ENCODE data around the gene CRTAC1. TPM values are rescaled to one million over a fixed set of nuclear protein-coding genes. Genes with fewer than 3 reads are reported as not detected.

Gene CRTAC1
- total RNA-seq, 1 experiment from 2014 or later: not detected

- no peak for DNase-seq (ENCODE audit: low read depth)
These were observed 590 bp upstream of the CRTAC1 start for GRCh38 chr10:98030991-98031431.

DNA sequence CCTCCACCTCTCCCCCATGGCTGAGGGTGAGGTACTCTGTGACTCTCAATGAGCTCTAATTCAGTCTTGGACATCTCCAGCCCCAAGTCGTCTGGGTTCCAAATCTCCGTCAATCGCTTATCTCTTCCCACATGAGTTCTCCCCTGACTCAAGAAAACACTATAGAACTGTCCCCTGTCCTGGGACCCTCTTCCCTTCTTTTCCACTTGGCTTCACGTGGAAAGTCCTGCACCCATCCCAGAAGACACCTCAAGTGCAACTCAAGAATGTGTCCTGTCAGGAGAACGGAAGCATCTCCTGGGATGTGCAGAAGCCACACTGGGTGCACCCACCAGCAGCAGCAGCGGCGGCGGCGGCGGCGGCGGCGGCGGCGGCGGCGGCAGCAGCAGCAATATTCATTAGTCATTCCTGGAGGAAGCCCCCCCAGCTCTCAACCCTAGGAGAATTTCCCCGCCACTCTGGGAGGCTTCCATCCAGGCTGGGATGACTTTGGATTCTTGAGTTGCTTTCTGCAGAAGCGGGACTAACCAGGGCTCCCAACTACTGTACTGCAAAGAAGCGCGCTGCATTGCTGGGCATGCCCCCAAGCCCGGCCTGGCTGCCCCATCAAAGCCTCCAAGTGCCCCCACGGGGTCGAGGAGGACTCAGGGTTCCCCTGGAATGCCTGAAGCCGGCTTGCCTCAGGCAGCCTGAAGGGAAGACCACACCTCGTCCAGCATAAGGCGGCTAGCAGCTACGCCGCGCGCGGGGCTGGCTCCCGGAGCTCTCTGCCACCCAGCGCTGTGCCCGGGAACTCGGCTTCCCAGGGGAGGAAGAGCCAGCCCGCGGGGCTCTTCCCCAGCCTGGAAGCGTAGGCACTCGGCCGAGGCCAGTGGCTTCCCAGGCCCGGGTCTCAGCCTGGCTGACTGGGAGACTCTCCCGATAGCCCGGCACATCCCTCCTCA lies 1.0 kb downstream of the CRTAC1 start:
- DNase-seq (ENCODE audit: low read depth): no peak

GRCh38 chr10:98028168-98028770 lies 2.2 kb downstream of the CRTAC1 start:
- peak; percentile 30 for DNase-seq (ENCODE audit: low read depth)

- no peak for DNase-seq (ENCODE audit: low read depth)
These were observed 7.4 kb downstream of the CRTAC1 start for GRCh38 chr10:98023024-98023423.

DNA sequence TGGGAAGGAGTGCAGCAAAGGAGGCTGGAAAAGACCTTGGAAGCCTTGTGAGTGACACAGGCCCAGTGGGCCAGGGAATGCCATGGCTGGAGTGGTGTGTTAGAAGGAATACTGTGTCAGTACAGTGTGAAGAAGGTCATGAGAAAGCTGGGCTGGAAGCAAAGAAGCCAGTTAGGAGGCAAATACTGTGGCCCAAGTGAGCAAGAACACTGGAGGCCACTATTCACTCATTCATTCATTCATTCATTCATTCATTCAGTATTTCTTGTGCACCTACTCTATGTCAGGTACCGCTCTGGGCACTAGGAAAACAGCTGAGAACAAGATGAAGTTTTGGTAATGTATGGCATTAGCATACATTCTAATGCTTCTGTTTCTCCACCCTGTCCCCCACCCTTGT lies 9.6 kb downstream of the CRTAC1 start:
- DNase-seq (ENCODE audit: low read depth): no peak

GRCh38 chr10:98020254-98020653 lies 10.2 kb downstream of the CRTAC1 start:
- no peak for DNase-seq (ENCODE audit: low read depth)

DNA sequence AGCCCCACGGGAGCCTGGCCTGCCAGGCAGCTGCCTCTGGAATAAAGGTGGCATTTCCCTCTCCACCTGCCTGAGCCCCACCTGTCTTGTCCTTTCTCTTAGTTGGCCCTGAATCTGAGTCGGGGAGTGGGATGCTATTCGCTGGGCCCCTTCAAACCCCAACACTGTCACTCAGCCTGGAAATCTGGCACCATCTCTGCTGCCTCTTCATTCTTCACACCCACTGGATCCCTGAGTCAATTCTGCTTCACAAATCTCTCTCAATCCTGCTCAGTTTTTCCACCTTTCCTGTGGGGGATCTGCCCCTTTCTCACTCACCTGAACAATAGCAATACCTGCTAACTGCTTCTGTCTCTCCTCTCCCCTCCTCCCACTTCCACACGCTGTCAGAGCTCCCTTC lies 10.6 kb downstream of the CRTAC1 start:
- no peak for DNase-seq (ENCODE audit: low read depth)

DNA sequence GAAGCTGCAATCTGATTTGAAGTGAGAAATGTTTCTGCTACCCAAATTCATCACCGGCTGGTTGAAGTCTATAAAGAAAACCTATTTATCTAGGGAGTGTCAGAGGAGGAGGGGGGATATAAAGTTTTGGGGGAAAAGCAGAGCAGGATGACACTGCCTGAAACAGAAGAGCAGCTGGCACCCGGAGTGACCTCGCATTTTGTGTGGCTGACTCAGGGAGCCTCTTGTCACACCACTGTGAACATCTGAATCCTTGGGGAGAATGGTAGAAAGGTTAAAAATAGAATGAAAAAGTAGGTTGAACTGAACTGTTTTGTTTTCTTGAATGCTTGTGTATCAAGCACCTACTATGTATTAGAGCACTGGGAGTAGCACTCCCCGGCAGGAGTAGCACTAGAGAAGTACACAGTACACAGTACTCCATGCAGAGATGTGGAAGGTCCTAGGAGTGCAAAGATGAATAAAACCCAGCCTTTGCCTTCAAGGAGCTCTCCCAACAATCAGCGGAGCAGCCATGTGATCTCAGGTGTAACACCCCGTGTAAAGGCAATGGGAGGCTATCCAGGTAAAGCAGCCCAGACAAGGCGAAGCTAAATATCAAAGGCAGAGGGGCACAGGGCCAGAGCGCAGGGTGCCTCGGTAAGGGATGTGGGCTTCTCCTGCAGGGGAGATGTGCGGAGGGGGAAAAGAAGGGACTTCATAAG lies 13.5 kb downstream of the CRTAC1 start:
- DNase-seq (ENCODE audit: low read depth): no peak

GRCh38 chr10:98013776-98014175 lies 16.6 kb downstream of the CRTAC1 start:
- no peak for DNase-seq (ENCODE audit: low read depth)

GRCh38 chr10:98013122-98013521 lies 17.3 kb downstream of the CRTAC1 start:
- no peak for DNase-seq (ENCODE audit: low read depth)

DNA sequence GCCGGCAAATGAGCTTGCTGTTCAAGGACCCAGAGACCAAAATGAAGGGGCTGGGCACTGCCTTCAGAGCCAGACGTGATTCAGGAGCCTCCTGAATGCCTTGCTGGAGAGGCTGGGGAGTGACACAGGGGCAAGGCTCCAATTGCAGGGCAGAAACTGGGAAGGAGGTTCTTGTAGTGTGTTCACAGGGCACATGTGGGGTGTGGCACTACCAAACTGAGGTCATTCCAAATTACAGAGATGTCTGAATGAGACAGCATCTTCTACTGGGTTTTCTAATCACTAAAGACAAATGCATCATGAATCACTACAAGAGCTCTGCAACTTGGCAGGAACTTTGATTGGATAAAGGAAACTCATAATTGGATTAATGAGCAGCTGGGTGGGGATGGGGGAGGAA lies 17.8 kb downstream of the CRTAC1 start:
- no peak for DNase-seq (ENCODE audit: low read depth)

- no peak for DNase-seq (ENCODE audit: low read depth)
These were observed 19.3 kb downstream of the CRTAC1 start for GRCh38 chr10:98010939-98011685.

DNA sequence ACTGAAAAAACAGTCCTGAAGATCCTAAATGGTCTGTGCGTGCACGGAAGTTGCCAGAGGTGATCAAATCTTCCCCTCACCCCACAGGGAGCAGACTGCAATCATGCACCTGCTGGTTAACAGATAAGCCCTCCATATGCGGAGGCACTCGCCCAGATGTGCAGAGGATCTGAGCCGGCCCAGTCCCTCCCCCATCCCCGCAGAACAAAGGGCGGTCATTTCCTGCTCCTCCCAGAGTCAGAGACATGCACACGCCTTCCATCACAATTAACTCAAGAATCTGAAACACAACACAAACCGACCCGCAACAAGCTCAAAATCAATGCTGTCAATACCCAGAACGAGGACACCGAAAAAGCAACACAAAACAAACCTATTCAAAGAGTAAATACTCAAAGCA lies 24.2 kb downstream of the CRTAC1 start:
- no peak for DNase-seq (ENCODE audit: low read depth)

DNA sequence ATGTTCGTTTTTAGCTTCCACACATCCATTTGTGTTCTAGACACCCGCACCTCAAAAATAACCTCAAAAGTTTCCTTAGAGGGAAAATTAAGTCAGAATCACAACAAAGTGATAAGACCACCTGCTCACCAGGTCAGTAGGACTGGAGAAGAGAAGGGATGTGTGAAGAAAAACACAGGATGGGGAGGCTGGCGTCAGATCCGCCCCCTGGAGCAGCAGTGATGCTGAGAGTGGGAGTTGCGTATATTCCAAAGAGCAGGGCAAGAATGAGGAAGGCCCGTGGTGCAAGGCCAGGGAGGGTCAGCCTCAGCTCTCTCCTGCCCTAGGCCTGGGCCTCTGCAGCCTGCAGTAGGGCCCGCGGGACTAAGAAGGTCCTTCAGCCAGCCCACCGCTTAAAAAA lies 28.7 kb downstream of the CRTAC1 start:
- DNase-seq (ENCODE audit: low read depth): no peak

GRCh38 chr10:98000346-98000745 lies 30.1 kb downstream of the CRTAC1 start:
- no peak for DNase-seq (ENCODE audit: low read depth)

- DNase-seq (ENCODE audit: low read depth): no peak
These were observed 30.5 kb downstream of the CRTAC1 start for GRCh38 chr10:97999923-98000248.

- no peak for DNase-seq (ENCODE audit: low read depth)
These were observed 31.1 kb downstream of the CRTAC1 start for GRCh38 chr10:97999066-97999922.

- DNase-seq (ENCODE audit: low read depth): peak; percentile 11
These were observed 38.5 kb downstream of the CRTAC1 start for GRCh38 chr10:97991871-97992270.

DNA sequence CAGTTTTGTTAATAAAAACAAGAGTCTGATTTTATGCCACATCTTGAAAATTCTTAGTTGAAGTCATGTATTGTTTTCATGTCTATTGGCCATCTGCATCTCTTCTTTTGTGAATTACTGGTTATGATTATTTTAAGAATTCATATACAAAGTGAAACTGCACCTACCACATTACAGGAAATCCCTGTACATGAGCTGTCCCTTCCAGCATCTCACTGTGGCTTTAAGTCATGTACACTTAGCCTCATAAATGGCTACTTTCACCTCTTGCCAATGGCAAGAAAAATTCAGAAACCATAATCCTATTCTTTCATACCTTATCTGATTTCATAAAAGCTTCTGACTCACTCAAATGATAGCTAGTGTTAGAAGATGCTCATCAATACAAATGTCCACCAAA lies 48.6 kb downstream of the CRTAC1 start:
- no peak for DNase-seq (ENCODE audit: low read depth)

DNA sequence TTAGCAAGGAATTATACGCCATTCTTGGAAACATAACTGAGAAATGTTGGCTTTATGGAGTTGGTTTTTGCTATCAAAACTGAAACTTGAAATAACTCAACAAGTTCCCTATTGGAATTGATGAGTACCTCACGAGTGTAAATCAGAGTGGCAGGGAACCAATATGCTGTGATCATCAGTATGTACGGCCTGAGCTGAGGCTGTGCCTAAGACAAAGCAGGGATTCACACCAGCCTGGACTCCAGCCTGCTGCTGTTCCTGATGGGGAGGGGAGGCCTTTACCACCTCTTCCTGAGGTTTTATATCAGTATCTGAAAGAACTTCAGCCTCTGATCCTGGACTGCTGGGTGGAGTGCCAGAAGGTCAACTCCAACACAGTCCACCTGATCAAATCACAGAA lies 52.7 kb downstream of the CRTAC1 start:
- no peak for DNase-seq (ENCODE audit: low read depth)

DNA sequence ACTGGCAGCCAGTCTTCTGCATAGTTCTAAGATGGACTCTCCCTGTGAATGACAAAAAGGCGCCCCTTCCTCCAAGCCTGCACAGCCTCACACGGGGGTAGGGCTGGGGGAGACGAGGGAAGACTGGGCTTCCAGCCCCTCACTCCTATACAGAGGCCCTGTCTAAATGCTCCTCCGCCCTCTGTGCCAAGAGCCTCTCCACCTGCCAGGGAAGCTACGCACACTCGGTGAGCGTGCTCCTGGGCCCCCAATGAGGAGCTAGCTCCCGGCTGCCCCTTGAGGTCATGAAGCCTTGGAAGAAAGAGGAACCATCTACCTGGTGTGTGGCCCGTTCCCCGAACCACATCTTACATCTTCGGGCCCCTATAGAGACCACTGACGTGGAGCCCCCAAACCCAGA lies 54.8 kb downstream of the CRTAC1 start:
- no peak for DNase-seq (ENCODE audit: low read depth)

Data from HT1080 (cell line).